ENCODE measurements around the gene DCAF6. TPM values are rescaled to one million over a fixed set of nuclear protein-coding genes. Genes with fewer than 3 reads are reported as not detected.
"Not testable (repeated sequence)": the region's sequence is repeated elsewhere in the genome, so short reads cannot be mapped to it uniquely, and the experiment has no call there.

Gene DCAF6
- total RNA-seq, 4 donors from 2014 or later: 31.9 to 57.7 (median 50.4) TPM

DNA sequence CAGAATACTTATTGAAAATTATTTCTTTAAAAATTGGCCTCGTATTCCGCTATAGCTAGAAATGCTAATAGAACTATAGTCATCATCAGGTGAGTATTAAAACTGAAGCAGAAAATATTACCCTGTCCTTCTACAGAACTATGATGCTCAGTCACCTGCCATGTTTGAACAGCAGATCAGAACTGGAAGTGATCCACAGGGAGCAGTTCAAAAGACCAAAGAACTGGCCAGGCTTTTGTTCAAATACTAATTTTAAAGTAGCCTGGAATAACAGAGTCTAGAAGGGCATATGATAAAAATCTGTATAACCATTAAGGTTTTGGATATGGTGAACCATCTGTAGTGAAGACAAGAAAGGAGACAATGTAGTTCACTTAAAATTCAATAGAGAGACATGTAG is 105.9 kb downstream of the DCAF6 start:
- no peak overlapping the region for H3K4me3 ChIP-seq (ENCODE audit: low read depth, poor library complexity, severe bottlenecking)
- WGBS, 2 donors: 97 to 98% methylated on average over 2 of the region's 2 CpGs
- DNase-seq (ENCODE audit: low spot score in 2 of 2): no peak
- TF ChIP-seq POLR2A (IDR thresholded peaks at IDR 0.05) (no peak), CTCF (IDR thresholded peaks at IDR 0.05) (no peak)
- intact Hi-C loops (cut with DNase I; ENCODE audit: low total_unique reads): no loop called here

- no peak overlapping the region for H3K4me3 ChIP-seq (ENCODE audit: low read depth, poor library complexity, severe bottlenecking)
- DNase-seq (ENCODE audit: low spot score in 2 of 2): no peak
- intact Hi-C loops (cut with DNase I; ENCODE audit: low total_unique reads): no loop called here
- TF ChIP-seq POLR2A (IDR thresholded peaks at IDR 0.05) (no peak), CTCF (IDR thresholded peaks at IDR 0.05) (no peak)
- WGBS, 2 donors: 92 to 96% methylated on average over 1 of the region's 1 CpG
Measured at GRCh38 chr1:168045311-168045710, 108.8 kb downstream of the DCAF6 start.

DNA sequence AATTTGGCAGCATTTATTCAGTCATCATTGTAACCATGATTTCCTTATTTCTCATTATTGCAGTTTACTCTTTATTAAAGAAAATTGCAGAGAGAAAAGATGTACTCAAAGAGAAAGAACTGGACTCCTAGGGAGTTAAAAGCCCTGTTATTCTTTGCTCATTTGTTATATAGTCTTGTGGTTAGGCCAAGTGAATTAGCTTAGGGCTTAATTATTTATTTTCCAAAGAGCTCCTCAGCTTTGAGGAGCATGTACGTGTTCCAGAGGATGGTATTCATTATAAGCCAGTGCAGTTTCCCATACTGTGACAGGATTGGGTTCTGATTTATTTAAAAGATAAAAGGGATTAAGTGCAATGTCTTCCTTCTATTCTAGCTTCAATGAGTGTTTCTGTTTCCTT is 113.8 kb downstream of the DCAF6 start:
- no peak for TF ChIP-seq CTCF (IDR thresholded peaks at IDR 0.05)
- no peak for TF ChIP-seq POLR2A (IDR thresholded peaks at IDR 0.05)
- no peak for DNase-seq (ENCODE audit: low spot score in 2 of 2)

GRCh38 chr1:168050880-168051279 is 114.4 kb downstream of the DCAF6 start:
- WGBS, 2 donors: 84 to 92% methylated on average over 1 of the region's 1 CpG
- intact Hi-C loops (cut with DNase I; ENCODE audit: low total_unique reads): no loop called here
- DNase-seq (ENCODE audit: low spot score in 2 of 2): no peak
- TF ChIP-seq CTCF (IDR thresholded peaks at IDR 0.05): no peak
- no peak for TF ChIP-seq POLR2A (IDR thresholded peaks at IDR 0.05)
- H3K4me3 ChIP-seq (ENCODE audit: low read depth, poor library complexity, severe bottlenecking): no peak overlapping the region

More for the DNA sequence above, 113.8 kb downstream of the DCAF6 start:
- WGBS, 2 donors: 71 to 72% methylated on average over 1 of the region's 1 CpG
- intact Hi-C loops (cut with DNase I; ENCODE audit: low total_unique reads): no loop called here
- no peak overlapping the region for H3K4me3 ChIP-seq (ENCODE audit: low read depth, poor library complexity, severe bottlenecking)

GRCh38 chr1:168053681-168054080 is 117.2 kb downstream of the DCAF6 start:
- 80 to 88% methylated on average over 2 of the region's 2 CpGs for WGBS, 2 donors
- no peak overlapping the region for H3K4me3 ChIP-seq (ENCODE audit: low read depth, poor library complexity, severe bottlenecking)
- no peak for DNase-seq (ENCODE audit: low spot score in 2 of 2)
- intact Hi-C loops (cut with DNase I; ENCODE audit: low total_unique reads): no loop called here
- no peak for TF ChIP-seq POLR2A (IDR thresholded peaks at IDR 0.05)
- no peak for TF ChIP-seq CTCF (IDR thresholded peaks at IDR 0.05)

DNA sequence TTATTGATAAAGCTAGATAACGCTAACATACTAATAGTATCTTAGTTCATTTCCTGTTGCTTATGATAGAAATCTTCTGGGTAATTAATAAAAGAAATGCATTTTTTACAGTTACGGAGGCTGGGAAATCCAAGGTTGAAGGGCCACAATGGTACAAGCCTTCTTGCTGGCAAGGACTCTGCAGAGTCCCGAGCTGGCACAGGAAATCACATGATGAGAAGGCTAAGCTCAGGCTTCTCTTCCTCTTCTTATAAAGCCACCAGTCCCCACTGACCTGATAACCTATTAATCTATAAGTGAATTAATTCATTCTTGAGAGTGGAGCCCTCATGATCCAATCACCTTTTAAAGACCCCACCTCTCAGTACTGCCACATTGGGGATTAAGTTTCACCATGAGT is 117.6 kb downstream of the DCAF6 start:
- TF ChIP-seq POLR2A (IDR thresholded peaks at IDR 0.05) (no peak), CTCF (IDR thresholded peaks at IDR 0.05) (no peak)
- WGBS, 2 donors: 61 to 79% methylated on average over 3 of the region's 3 CpGs
- no peak overlapping the region for H3K4me3 ChIP-seq (ENCODE audit: low read depth, poor library complexity, severe bottlenecking)
- intact Hi-C loops (cut with DNase I; ENCODE audit: low total_unique reads): no loop called here
- DNase-seq (ENCODE audit: low spot score in 2 of 2): no peak

GRCh38 chr1:168056152-168056551 is 119.7 kb downstream of the DCAF6 start:
- WGBS, 2 donors: 58 to 85% methylated on average over 19 to 35 of the region's 35 CpGs
- DNase-seq (ENCODE audit: low spot score in 2 of 2); H3K4me3 ChIP-seq (ENCODE audit: low read depth, poor library complexity, severe bottlenecking); intact Hi-C loops (cut with DNase I; ENCODE audit: low total_unique reads): not testable (repeated sequence)

Measured in lower leg skin (tissue), 4 donors.